GM08714 (cell line): Measurements from ENCODE around the gene DLGAP5.

Experiments used
- H3K4me3 ChIP-seq: fragments of 200-500 bp; sonication (Bioruptor generic); 2 replicates; pipeline ENCODE4 v1.5.1; 2014; ENCODE audit warnings: mild to moderate bottlenecking, low read length, inconsistent platforms
- ZNF274 ChIP-seq: IDR thresholded peaks from 2 replicates; pipeline ENCODE4 v1.6.1; 2012; ENCODE audit warnings: mild to moderate bottlenecking, low read depth, low read length

DLGAP5 gene

GRCh38 chr14:55118761-55119160 is 72.6 kb downstream of the DLGAP5 start:
- no peak overlapping the region for H3K4me3 ChIP-seq
- no peak for TF ChIP-seq ZNF274

DNA sequence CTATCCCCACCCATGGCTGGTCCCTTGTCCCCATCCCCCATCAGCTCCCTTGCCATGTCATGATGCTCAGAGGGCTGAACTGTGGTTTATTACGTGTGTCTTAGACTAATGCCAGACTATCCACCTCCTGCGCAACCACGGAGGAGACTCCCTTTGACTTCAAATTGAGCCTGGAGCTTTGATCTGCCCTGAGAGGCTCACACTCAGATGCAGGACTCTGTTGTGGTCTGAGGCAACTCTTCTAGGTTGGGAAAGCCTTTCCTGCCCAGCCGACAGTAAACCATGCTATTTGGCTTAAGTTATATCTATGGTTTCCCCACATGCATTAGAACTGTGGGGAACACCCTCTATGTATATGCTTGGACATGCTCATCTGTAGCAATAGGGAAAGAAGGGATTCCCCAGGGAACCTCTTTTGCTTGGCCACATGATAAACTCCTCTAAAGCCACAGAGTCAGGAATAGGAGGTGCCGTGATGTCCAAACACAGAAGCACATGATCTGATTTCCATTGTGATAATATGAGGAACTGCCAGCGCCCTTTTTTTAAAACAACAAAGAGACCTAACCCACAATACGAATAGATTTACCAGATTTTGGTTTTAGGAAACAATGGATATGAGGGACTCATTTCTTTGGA is 73.5 kb downstream of the DLGAP5 start:
- TF ChIP-seq ZNF274: no peak
- H3K4me3 ChIP-seq: no peak overlapping the region

DNA sequence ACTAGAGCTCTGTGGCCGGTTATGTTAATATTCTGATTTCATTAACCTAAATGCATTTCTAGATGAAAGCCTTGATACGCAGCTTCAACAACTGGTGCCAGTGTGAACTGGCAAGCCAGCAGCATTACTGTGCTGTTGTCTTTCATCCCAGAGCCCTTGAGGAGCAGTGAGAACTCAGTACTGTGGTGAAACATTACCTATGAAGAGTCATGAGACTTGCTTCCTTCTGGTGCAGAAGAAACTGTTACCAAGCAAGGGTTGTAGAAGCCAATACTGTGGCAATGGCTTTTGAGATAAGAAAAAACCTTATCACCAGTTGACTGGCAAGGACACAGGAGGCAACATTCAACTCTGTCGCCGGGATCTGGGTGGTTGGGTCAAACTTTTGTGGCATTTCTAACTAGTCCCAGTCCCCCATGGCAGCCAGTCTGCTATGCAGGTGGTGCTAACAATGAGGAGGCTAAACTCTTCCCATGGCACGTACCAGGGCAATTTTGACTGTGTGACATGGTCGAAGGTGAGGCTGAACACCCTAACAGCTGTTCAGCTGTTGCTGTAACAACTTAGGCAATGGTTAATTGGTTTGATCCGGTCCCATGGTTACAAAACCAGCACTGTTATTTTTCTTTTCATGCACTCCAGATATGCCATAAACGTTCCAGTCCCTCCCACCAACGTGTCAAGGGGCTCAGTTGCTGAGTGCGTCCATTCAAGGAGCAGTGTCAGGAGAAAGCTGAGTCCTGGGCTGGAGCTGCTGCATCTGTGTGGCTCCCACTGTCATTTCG is 74.9 kb downstream of the DLGAP5 start:
- no peak for TF ChIP-seq ZNF274
- no peak overlapping the region for H3K4me3 ChIP-seq

- H3K4me3 ChIP-seq: no peak overlapping the region
- TF ChIP-seq ZNF274: no peak
These were observed 75.5 kb downstream of the DLGAP5 start for GRCh38 chr14:55115861-55116245.

DNA sequence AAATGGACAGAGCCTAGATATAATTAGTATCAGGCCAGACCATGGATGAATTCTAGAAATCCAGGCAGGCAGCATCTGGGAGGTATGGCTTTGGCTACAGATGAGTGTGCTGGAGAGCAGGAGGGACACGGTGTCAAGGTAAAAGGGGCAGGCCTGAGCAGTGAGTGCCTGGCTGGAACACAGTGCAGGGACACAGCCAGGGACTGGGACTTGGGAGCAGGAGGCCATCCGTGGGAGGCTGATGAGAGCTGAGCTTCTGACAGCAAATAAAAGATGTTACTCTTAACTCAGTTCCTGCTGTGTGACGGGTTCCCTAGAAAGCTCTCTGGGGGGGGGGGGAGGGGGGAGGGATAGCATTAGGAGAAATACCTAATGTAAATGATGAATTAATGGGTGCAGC is 75.9 kb downstream of the DLGAP5 start:
- no peak for TF ChIP-seq ZNF274
- no peak overlapping the region for H3K4me3 ChIP-seq

GRCh38 chr14:55114720-55115119 is 76.7 kb downstream of the DLGAP5 start:
- H3K4me3 ChIP-seq: no peak overlapping the region
- no peak for TF ChIP-seq ZNF274

GRCh38 chr14:55111122-55111708 is 80.2 kb downstream of the DLGAP5 start:
- no peak overlapping the region for H3K4me3 ChIP-seq
- TF ChIP-seq ZNF274: no peak

GRCh38 chr14:55109836-55110235 is 81.5 kb downstream of the DLGAP5 start:
- TF ChIP-seq ZNF274: no peak
- no peak overlapping the region for H3K4me3 ChIP-seq

DNA sequence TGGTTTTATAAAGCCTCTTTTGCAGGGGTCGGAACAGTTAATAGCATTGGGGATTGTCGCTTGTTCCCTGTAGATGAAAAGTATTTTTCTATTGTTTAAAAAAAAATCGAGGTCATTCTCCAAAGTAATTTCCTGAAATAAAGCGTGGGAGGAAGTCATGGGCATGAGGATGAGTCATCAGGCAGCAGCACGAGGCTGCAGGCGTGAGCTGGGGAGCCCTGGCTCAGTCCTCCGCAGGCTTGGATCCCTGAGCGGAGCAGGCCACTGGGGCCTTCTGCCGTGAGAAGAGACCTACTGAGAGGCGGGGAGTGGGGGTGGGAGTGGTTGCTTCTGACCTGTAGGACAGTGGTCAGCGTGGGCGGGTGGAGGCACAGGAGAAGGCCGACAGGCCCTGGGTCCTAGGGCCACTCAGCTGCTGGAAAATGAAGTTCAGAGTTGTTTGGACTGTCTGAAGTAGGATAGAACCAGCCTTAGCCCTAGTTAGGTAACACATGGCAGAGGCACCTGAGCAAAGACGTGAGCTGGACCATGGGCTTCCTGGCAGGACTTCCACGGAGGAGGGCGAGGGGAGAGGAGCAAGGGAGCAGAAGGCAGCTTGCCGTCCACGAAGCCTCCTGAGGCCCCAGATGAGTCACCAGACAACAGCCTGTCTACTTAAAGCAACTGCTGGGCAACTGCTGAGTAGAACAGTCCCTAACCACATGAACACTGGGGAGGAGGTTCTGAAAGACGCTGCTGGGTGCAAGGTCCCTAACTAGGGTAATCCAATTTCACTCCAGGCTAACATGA is 83.4 kb downstream of the DLGAP5 start:
- no peak overlapping the region for H3K4me3 ChIP-seq

DNA sequence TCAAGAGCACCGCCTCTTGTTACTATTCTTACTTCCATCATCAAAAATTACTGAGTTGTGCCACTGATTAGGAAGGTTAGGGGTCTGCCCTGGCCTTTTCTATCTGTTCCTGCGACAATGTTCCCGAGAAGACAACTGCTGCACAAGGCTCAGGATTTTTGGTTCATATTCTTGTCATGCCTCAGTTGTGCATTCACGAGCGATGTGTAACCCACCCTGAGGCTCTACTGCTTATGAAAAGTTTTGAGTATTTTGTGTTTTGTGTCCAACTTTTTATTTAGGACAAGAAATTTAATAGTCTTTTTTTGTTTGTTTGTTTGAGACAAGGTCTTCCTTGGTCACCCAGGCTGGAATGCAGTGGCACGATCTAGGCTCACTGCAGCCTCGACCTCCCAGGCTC is 85.4 kb downstream of the DLGAP5 start:
- TF ChIP-seq ZNF274: no peak
- H3K4me3 ChIP-seq: no peak overlapping the region

More for the DNA sequence above, 83.4 kb downstream of the DLGAP5 start:
- no peak for TF ChIP-seq ZNF274

DNA sequence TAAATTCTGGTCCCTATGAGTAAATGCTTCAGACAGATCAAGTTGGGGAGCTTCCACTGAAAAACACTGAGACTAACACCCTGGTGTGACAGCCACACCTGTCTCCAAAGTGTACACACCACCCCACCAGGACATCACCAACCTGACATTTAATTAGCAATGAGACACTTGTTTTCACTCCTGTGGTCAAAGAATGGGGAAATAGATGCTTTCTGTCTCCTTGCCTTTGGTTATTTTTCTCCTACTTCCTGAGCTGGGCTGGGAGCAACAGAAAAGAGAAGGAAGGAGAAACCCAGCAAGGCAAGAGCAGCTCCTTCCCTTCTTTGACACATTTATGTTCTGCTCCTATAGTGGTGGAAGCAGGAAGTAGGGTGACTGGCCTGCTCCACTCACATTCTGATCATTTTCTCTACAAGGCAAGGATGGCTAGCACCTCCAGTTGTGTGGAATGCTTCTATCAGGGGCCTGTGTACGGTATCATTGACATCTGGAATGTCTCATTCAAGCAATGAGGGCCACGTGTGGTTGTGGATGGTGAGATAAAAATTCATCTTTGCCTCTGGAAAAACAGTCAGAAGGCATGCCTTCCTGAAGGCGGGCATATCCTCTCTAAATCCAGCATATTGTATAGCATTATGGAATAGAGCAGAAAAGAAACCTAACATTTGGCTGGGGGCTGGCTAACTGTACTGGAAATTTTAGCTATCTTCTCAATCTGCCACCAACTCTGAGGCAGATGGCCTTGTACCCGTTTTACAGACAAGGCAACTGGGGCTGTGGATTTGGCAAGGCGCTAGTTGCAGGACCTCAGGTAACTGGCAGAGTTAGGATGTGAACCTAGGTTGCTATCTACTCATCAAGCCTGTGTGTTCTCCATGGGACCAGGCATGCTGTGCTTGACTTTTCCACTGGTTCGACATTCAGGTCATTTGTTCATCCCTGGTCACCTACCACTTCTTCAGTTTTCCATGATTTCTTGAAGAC is 87.1 kb downstream of the DLGAP5 start:
- no peak overlapping the region; the same call in 1 of the 2 replicates for H3K4me3 ChIP-seq
- no peak for TF ChIP-seq ZNF274

DNA sequence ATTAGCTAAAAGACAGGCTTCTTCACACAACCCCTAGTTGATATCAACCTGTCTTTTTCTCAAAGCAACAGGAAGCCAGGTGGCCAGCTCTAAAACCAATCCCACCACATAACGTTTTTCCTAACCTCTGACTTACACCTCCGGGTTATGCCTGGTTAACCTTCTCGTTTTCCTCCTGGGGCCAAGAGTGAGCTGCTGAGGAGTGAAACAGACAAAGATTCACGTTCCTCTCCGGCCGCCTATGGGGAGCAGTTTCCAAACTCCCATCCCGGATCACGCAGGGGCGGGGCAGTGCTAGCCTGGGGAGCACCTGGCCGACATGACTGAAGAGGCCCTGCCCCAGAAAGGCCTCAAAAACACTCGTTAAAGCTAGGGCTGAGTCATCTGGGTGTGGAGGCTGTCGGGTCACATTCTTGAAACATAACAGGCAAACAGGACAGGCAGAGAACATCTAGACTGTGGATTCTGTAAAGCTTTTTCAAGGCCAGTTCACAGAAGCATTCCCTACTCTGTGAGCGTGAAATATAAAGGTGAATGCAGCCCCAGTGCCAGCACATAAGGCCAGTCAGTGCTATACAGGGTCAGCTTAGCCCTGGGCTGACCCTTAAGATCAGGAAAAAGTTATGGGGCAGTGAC is 88.3 kb downstream of the DLGAP5 start:
- no peak for TF ChIP-seq ZNF274
- no peak overlapping the region; the same call in 1 of the 2 replicates for H3K4me3 ChIP-seq

- no peak overlapping the region for H3K4me3 ChIP-seq
- TF ChIP-seq ZNF274: no peak
These were observed 89.2 kb downstream of the DLGAP5 start for GRCh38 chr14:55102141-55102621.

GRCh38 chr14:55101698-55102097 is 89.7 kb downstream of the DLGAP5 start:
- H3K4me3 ChIP-seq: no peak overlapping the region
- TF ChIP-seq ZNF274: no peak
